NOMO-1 (cell line): ENCODE data around the gene PIM3.
A peak's percentile ranks its signal among the peaks of the same experiment; 100 is the strongest.

ENCODE experiments used
- DNase-seq, 2 experiments: peaks; one replicate each; lab custom pipeline; 2025; ENCODE audit not compliant: unreplicated experiment in 2 of 2; lab: John Stamatoyannopoulos, UW

Gene PIM3

DNA sequence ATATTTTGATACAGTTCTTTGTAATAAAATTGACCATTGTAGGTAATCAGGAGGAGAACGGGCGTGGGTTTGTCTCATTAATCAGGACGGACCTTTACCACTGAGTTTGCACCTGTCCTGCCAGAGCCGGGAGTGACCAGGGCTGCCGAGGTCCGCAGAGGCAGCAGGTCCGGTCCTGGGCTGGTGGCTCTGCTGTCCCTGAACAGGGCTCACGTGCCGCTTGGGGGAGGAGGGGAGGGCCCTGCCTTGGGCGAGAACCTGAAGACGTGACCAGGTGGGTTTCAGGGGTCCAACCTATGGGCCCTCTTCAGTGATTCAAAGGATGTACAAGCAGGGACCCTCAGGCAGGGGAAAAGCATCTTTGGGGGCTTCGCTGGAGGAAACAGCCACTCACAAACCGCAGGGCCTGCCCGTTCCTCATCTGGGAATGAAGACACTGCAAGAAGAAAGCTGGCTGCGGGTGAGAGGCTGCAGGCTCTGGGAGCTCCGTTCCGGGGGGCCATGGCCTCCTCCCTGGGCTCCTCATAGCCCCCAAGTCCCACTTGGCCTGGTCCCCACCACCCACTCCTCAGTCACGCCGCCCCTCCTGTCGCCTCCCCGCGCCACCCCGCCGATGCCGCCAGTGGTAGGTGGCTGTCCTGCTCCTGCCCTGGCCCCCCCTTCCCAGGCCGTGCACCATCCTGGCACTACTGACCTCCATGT is 32.9 kb upstream of the PIM3 start:
- DNase-seq = no peak

DNA sequence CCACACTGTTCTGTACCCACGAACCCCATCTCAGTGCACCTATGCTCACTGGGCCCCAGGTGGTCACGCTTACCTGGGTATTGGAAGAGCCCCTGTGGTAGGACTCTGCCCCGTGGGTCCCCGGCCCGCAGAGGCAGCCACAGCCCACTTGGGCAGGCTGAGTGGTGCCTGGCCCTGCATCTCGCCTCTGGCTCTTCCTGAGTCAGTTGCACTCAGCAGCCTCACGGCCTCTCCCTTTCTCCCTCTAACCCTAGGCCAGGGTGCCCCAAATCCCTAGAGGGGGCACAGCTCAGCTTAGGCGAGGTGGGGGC is 32.4 kb upstream of the PIM3 start:
- no peak for DNase-seq

DNA sequence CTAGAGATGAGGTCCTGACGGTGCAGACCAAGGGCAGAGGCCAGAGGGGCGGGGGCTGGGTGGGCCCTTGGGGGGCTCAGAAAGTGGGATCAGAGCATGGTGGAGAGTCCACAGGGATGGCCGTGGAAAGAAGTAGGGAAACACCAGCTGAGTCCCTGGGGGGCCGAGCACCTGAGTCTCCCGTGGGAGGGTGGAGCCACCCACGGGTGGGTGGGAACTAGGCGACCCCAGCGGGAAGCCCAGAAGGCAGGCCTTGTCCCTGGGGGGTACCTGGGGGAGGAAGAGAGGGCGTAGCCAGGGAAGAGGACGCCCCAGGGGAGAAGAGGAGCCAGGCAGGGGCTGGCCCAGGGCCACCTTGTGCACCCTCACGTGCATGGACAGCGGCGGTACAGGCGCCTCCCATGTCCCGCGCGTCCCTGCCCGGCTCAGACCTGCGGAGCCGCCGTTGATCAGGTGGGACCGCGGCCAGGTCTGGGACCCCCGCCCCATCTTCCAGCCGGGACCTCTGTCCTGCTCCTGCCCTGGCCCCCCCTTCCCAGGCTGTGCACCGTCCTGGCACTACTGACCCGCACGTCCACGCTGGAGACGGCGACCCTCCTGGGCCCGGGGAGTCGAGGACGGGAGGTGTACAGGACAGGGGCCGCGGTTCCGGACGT is 31.9 kb upstream of the PIM3 start:
- no peak for DNase-seq

GRCh38 chr22:49929211-49929979 is 31.2 kb upstream of the PIM3 start:
- DNase-seq = peak; percentile 35 to 55

GRCh38 chr22:49929994-49930575 is 30.5 kb upstream of the PIM3 start:
- DNase-seq = no peak

DNA sequence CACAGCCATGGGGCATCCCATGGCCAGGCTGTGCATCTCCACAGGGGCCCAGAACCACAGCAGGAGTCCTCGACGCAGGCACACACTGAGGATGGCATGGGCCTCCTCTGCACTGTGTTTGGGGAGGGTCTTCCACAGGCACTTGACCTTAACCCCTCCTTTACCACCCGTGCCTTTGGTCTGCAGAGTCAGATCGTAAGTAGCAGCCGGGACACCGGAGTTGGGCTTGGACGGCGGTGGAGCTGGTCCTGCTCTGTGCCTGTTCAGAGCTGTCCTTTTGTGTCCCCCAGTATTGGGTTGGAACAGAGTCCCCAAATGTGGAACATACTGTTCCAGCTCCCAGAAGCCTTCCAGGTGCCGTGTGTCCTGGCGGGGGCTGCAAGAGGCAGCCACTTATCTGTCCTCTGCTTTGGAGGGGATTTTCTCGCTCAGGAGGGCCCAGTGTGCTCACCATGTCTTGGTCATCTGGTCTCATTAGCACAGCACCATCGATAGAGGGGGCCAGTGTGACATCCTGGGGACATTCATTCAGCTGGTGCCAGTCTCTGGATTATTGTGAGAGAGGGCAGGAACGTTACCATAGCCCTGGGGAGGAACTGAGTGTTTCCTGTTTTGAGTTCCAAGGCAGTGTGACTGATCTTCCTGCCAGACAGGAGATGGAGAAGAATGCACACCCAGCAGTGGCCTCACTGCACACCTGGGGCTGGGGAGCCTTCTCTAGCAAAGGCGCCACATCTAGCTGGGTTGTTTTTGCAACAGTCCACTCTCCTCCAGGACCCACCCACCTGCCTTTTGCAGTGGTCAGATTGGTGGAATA is 29.8 kb upstream of the PIM3 start:
- DNase-seq = peak; percentile 80 to 92

GRCh38 chr22:49933236-49934159 is 27.1 kb upstream of the PIM3 start:
- DNase-seq = no peak

DNA sequence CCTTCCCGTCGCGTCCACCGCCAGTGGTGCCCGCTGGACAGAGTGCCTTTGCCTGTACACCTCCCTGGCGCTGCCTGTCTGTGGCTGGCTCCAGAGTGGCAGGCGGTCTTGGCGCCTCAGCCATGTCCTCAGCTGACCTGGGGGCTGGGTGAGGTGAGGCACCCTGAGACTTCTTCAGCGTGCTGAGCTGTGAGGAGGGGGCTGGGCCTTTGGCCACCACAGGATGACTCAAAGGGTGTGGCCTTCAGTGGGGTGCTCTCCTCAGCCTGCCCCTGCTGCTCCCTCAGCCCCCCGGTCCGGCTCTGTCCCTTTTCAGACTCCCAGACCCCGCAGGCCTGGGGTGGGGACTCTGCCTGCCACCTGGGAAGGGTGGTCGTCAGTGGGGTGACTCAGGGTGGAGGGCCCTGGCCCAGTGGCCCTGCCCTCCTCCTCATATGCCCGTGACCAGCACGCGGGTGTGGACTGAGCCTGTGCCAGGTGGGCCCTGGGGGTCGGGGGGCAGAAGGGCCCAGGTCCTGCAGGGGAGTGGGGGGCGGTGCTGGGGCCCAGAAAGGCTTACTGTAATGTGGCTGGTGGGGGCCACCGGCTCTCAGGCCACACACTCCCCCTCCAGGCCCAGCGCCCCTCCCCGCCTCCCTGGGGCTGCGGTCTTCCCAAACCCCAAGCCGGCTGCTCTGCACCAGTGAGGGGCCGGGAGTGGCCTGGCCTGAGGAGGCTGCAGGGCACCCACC is 26.2 kb upstream of the PIM3 start:
- peak; percentile 12 to 17 for DNase-seq

GRCh38 chr22:49934891-49935557 is 25.5 kb upstream of the PIM3 start:
- peak; percentile 26 to 63 for DNase-seq

GRCh38 chr22:49935561-49935960 is 25.0 kb upstream of the PIM3 start:
- DNase-seq = no peak

DNA sequence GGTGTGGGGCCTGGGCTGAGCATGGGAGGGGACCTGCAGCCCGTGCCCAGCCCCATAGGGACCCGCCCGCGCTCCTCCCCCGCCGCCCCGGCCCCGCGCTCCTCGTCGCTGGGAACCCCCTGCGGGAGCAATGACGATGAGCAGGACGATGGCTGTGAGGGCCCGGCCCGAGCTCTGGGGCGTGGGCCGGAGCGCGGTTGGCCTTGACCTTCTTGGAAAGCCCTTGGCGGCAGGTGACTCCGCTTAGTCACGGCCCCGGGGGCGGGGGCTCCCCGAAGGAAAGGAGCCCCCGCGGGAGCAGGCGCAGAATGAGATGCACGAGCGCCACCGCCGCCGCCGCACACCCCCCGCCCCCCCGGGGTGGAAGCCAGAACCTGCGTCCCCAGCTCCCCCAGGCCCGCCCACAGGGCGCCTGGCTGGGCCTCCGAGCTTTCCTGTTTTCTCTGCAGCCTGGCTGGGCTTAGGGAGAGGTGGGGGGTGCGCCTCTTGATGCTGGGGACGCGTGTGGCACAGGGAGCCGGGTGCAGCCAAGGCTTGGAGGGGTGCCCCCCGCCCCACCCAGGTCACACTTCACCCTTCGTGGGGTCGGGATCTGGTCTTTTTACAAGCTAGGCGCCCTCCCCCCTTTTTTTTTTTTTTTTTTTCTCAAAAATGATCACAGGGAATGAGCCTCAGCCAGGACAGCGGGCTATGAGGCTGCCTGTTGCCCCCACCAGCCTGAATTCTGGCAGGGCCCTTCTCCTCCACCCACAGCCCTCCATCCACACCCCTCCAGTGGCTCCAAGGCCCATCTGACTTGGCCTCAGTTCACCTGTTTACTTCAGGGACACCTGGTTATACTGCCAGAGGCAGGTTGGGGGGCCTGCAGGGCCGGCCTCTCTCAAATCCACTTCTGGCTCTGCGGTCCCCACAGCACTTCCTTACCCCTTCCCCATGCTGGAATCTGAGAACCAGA is 24.3 kb upstream of the PIM3 start:
- DNase-seq = peak; percentile 82 to 95

DNA sequence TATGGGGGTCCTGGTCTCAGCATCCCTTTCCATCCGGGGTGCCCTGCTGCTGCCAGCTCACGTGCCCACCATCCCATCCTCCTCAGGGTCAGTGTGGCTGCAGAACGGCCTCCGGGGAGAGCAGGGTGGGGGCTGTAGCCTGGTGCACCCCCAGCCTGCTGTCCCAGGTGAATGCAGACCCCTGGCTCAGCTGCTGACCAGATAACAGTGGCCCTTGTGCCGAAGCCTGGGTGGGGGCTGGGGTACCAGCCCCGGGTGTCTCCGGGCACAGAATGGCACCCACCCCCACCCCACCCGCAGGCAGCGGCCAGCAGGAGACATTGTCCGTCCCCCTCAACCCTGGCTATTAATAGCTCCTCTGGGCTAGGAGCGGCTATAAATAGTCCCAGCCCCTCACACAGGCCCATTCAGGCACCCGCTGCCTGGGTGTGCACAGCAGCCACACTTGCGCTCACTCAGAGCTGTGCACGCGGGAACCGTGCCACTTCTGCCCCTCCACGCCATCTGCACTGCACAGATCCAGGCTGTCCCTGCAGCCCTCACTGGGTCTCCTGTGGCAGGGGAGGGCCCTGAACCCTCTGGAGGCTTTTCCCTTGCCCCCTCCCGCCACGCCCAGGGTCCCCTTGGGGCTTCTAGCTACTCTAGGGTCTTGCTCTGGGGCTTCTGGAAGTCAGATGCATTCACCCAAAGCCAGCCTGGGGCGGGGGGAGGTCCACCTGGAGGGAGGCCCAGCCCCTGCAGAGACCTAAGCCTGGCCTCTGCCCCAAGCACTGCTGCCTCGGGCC is 23.4 kb upstream of the PIM3 start:
- DNase-seq = no peak

- no peak for DNase-seq
Measured at GRCh38 chr22:49937758-49938564, 22.6 kb upstream of the PIM3 start.

DNA sequence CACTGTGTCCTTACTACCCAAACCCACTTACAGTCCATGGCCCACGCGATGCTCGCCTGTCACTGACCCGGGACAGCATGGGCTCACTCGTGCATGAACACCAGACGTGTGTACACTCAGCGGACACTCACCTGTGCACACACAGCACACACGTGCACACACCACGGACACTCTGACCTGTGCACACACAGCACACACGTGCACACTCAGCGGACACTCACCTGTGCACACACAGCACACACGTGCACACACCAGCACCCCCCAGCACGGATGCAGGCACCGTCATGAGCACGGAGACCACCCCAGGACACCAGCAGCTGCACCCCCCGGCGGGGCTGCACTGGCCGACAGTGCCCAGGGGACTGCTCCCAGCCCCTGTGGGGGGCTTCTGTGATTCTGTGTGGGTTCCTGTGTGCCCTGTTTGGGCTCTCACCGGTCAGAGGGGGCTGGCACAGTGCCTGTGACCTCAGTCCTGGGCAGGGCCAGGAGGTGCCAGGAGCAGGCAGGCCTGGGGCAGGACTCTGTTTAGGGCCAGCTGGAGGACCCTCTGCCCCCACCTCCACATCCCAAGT is 21.9 kb upstream of the PIM3 start:
- DNase-seq = no peak

GRCh38 chr22:49941507-49942316 is 18.9 kb upstream of the PIM3 start:
- no peak for DNase-seq
